Measurements from ENCODE around the gene CHST3.

- TF ChIP-seq CTCF (IDR thresholded peaks at IDR 0.05) (no peak), EP300 (IDR thresholded peaks at IDR 0.05) (no peak), POLR2A (IDR thresholded peaks at IDR 0.05; ENCODE audit: low read depth) (no peak), POLR2AphosphoS5 (IDR thresholded peaks at IDR 0.05) (no peak)
Measured at GRCh38 chr10:71989661-71990454, 25.7 kb downstream of the CHST3 start.
